Astrocyte of the cerebellum (primary cell): Measurements from ENCODE around the gene SPDYE4.

Experiments used
- DNase-seq: peaks from one replicate; pipeline ENCODE4 v3.0.0-alpha.2; 2011; ENCODE audit warnings: low read depth
- H3K4me3 ChIP-seq: 2 replicates; pipeline ENCODE4 v1.5.1; 2011; ENCODE audit warnings: mild to moderate bottlenecking, low read depth, low read length, moderate library complexity
- in situ Hi-C: cut with HindIII; loops from 2 replicates; pipeline ENCODE4 v1.10.0; 2017; ENCODE audit warnings: low sequenced_read_pairs
- TF ChIP-seq, protein P1 (sequence below): IDR thresholded peaks from 2 replicates; pipeline ENCODE4 v1.5.1; 2012; ENCODE audit warnings: low read length, low read depth, moderate library complexity, mild to moderate bottlenecking; ENCODE audit errors: missing control alignments

The SPDYE4 gene

DNA sequence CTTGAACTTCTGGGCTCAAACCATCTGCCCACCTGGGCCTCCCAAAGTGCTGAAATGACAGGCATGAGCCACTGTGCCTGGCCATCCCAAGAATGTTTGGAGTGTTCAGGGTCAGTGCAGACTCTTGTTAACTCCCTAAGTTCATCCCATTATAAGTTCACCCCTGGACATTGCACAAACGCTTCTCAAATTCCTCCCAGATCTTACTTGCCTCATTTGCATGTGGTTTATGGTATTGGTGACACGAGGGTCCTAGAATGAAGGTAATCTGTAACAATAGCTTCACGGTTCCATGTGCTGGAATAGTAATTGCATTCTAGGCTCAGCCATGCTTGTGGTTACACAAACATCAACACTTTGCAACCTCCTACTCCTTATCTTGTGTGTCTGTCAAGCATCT lies 8.7 kb downstream of the SPDYE4 start:
- in situ Hi-C loops = loop anchor here (25.0 kb wide), 1 partner anchor 337 kb away; no protein-coding TSS in a partner anchor
- no peak for DNase-seq
- TF ChIP-seq, protein P1, sequence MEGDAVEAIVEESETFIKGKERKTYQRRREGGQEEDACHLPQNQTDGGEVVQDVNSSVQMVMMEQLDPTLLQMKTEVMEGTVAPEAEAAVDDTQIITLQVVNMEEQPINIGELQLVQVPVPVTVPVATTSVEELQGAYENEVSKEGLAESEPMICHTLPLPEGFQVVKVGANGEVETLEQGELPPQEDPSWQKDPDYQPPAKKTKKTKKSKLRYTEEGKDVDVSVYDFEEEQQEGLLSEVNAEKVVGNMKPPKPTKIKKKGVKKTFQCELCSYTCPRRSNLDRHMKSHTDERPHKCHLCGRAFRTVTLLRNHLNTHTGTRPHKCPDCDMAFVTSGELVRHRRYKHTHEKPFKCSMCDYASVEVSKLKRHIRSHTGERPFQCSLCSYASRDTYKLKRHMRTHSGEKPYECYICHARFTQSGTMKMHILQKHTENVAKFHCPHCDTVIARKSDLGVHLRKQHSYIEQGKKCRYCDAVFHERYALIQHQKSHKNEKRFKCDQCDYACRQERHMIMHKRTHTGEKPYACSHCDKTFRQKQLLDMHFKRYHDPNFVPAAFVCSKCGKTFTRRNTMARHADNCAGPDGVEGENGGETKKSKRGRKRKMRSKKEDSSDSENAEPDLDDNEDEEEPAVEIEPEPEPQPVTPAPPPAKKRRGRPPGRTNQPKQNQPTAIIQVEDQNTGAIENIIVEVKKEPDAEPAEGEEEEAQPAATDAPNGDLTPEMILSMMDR = no peak
- no peak overlapping the region for H3K4me3 ChIP-seq

GRCh38 chr17:8747742-8748141 lies 10.6 kb downstream of the SPDYE4 start:
- no peak for DNase-seq
- TF ChIP-seq, protein P1 = no peak
- no peak overlapping the region for H3K4me3 ChIP-seq
- in situ Hi-C loops = no loop called here

DNA sequence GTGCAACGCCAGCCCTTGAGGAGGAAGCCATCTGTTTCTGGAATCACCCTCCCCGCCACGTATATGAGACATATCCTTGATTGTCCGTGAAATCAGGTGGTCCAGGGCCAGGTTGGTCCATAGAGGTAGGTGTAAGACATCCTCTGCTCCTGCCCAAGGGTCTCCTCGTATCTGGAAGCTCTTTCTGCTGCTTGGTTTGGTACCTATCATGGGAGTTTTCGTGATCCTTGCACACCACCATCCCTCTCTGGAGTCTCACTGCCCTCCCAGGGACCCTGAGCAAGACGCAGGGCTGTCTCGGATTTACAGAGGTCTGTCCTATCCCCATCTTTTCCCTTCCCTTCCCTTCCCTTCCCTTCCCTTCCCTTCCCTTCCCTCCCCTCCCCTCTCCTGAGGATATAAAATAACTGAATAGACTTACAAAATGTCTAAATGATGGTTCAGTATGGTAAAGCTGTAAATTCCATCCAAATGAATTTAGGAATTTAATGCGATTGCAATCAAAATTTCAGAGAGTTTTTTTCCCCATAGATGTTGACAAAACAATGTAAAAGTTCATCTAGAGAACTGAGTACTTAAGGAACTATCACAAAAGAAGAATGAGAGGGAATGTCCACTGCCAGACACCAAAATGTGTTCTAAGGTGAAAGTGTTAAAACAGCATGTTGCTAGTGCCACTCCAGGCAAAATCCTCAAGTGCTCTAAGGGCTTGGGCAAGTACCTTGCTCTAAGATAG lies 11.7 kb downstream of the SPDYE4 start:
- no peak for DNase-seq
- peak overlapping the region; percentile 48 for H3K4me3 ChIP-seq
- TF ChIP-seq, protein P1 = no peak
- in situ Hi-C loops = no loop called here

DNA sequence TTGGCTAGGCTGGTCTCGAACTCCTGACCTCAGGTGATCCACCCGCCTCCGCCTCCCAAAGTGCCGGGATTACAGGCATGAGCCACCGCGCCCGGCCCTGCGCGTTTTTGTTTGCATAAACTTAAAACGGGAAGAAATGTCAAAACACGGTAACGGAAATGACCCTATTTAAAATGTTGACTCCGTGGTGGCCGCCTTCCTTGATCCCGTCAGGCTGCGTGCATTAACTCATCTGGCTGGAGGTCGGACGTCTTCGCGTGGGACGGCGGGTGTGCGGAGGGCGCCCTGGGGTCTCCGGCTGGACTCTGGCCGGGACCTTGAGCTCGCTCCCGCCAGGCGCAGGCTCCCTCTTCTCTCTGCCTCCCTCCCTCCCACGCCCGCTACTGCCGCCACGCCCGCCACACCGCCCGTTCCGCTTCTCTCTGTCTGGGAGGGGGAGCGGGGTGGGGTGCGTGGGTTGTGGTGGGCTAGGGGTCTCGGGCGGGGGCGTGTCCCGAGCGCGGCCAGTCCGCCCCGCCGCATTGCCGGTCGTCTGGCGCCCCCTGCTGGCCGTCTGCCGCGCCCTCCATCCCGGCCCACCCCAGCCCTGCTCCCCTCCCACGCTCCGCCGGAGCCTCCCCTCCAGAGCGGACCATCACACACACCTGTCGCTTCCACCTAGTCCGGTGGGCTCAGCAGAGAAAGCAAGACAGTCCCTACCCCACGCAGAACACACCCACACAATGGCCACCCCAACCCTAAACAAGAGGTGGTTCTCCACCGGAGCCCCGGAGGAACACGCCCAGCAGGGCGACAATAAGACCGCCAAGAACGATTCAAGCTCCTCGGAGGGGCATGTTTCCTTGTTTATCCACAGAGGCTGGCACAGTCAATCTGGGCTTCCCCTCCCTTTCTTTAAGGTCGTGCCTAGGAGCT lies 12.5 kb downstream of the SPDYE4 start:
- H3K4me3 ChIP-seq = peak overlapping the region; percentile 48
- in situ Hi-C loops = no loop called here
- TF ChIP-seq, protein P1 = peak; percentile 65
- no peak for DNase-seq

- in situ Hi-C loops = no loop called here
- no peak for DNase-seq
- H3K4me3 ChIP-seq = no peak overlapping the region
- TF ChIP-seq, protein P1 = no peak
Measured at GRCh38 chr17:8744086-8744785, 14.1 kb downstream of the SPDYE4 start.

DNA sequence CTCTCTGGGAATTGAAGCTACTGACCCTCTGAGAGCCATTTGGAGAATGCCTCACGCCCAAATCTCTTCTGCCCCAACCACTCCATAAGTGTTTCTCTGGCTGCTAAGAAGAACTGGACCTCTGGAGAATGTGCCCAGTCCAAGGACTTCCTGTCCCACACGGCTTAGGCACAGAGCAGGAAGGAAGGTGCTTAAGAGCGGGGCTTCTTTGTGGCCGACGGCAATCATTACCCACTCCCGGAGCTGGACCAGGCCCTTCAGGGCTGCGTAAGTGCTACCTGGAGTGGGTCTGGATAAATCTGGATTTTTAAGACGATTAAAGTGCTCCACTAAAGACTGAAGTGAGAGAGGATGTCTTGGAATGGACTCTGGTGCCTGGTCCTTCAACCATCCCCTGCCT lies 15.5 kb downstream of the SPDYE4 start:
- TF ChIP-seq, protein P1 = no peak
- no peak overlapping the region for H3K4me3 ChIP-seq
- DNase-seq = no peak
- in situ Hi-C loops = no loop called here
